ENCODE data around the gene RFESD.

The RFESD gene

GRCh38 chr5:95682891-95683290 lies 36.3 kb downstream of the RFESD start, which contains the start of gene SPATA9:
Gene SPATA9 (minus strand): TSS chr5:95682991. CDS start chr5:95682854, 137 bp downstream.
- no peak within 1 kb of the TSS for H3K4me2 ChIP-seq (ENCODE audit: low read length)
- no CpG with 5 or more reads among the region's 1 CpG for WGBS (ENCODE audit: extremely low coverage, insufficient coverage, insufficient read length)
- H2AK5ac ChIP-seq (ENCODE audit: low read length) = no peak within 1 kb of the TSS
- H2AFZ ChIP-seq (ENCODE audit: insufficient read depth, low read length, poor library complexity) = no peak within 1 kb of the TSS
- H3K36me3 ChIP-seq (ENCODE audit: control insufficient read depth in 1 of 2, insufficient read depth in 2 of 2, low read length in 2 of 2) = no peaks in the 10 kb centered on the region
- no peak within 1 kb of the TSS for H4K12ac ChIP-seq (ENCODE audit: low read depth, low read length)
- peaks cover 2 to 9% of the 10 kb centered on the region in 2 experiments for H3K4me1 ChIP-seq (ENCODE audit: control insufficient read depth in 1 of 2, insufficient read depth in 2 of 2, low read length in 2 of 2)
- no peak within 1 kb of the TSS for H3K18ac ChIP-seq (ENCODE audit: low read length)
- H2BK12ac ChIP-seq (ENCODE audit: low read length) = peak within 1 kb of the TSS; percentile 27
- H2BK120ac ChIP-seq (ENCODE audit: insufficient read depth, low read length, poor library complexity) = peak within 1 kb of the TSS; percentile 30
- H4K8ac ChIP-seq (ENCODE audit: low read depth, low read length) = no peak within 1 kb of the TSS
- no peaks in the 10 kb centered on the region for H3K27me3 ChIP-seq (ENCODE audit: insufficient read depth, low read length)
- no peaks in the 10 kb centered on the region for H3K9me3 ChIP-seq (ENCODE audit: insufficient read depth, low read depth, low read length)
- H2BK5ac ChIP-seq (ENCODE audit: low read depth, low read length, poor library complexity) = no peak within 1 kb of the TSS
- H3K14ac ChIP-seq (ENCODE audit: low read length) = no peak within 1 kb of the TSS
- H3K79me1 ChIP-seq (ENCODE audit: low read length) = peaks cover 9% of the 10 kb centered on the region
- no peak within 1 kb of the TSS for H3K27ac ChIP-seq (ENCODE audit: low read depth, low read length)
- no peak within 1 kb of the TSS for H3K4me3 ChIP-seq (ENCODE audit: low read depth, low read length)
- H3K23ac ChIP-seq (ENCODE audit: low read length) = no peak within 1 kb of the TSS
- no peak within 1 kb of the TSS for H4K91ac ChIP-seq (ENCODE audit: low read depth, low read length)
- H3K4ac ChIP-seq (ENCODE audit: low read depth, low read length) = no peak within 1 kb of the TSS
- DNase-seq = no peak
- no peaks in the 10 kb centered on the region for H3K79me2 ChIP-seq (ENCODE audit: control insufficient read depth, insufficient read depth, low read length, poor library complexity)
- H3K9ac ChIP-seq (ENCODE audit: low read length) = no peak within 1 kb of the TSS

- Histone ChIP-seq H3K4ac (ENCODE audit: low read depth, low read length) (no peak overlapping the region), H4K8ac (ENCODE audit: low read depth, low read length) (no peak overlapping the region), H3K4me1 (ENCODE audit: control insufficient read depth in 1 of 2, insufficient read depth in 2 of 2, low read length in 2 of 2) (peaks cover 1 to 5% of the 10 kb centered on the region in 2 experiments), H4K12ac (ENCODE audit: low read depth, low read length) (no peak overlapping the region), H2AFZ (ENCODE audit: insufficient read depth, low read length, poor library complexity) (no peak overlapping the region), H2AK5ac (ENCODE audit: low read length) (no peak overlapping the region), H2BK5ac (ENCODE audit: low read depth, low read length, poor library complexity) (no peak overlapping the region), H3K23ac (ENCODE audit: low read length) (no peak overlapping the region), H2BK12ac (ENCODE audit: low read length) (no peak overlapping the region), H2BK120ac (ENCODE audit: insufficient read depth, low read length, poor library complexity) (no peak overlapping the region), H3K79me1 (ENCODE audit: low read length) (peaks cover 7% of the 10 kb centered on the region), H3K36me3 (ENCODE audit: control insufficient read depth in 1 of 2, insufficient read depth in 2 of 2, low read length in 2 of 2) (no peaks in the 10 kb centered on the region), H4K91ac (ENCODE audit: low read depth, low read length) (no peak overlapping the region), H3K9me3 (ENCODE audit: insufficient read depth, low read depth, low read length) (no peaks in the 10 kb centered on the region), H3K14ac (ENCODE audit: low read length) (no peak overlapping the region), H3K27ac (ENCODE audit: low read depth, low read length) (no peak overlapping the region), H3K4me3 (ENCODE audit: low read depth, low read length) (no peak overlapping the region), H3K9ac (ENCODE audit: low read length) (no peak overlapping the region), H3K79me2 (ENCODE audit: control insufficient read depth, insufficient read depth, low read length, poor library complexity) (no peaks in the 10 kb centered on the region), H3K4me2 (ENCODE audit: low read length) (no peak overlapping the region), H3K18ac (ENCODE audit: low read length) (no peak overlapping the region), H3K27me3 (ENCODE audit: insufficient read depth, low read length) (no peaks in the 10 kb centered on the region)
- DNase-seq = no peak
- WGBS (ENCODE audit: extremely low coverage, insufficient coverage, insufficient read length) = no CpG with 5 or more reads among the region's 2 CpGs
Measured at GRCh38 chr5:95684361-95684760, 37.8 kb downstream of the RFESD start.

- Histone ChIP-seq H2AK5ac (ENCODE audit: low read length) (no peak overlapping the region), H3K4me3 (ENCODE audit: low read depth, low read length) (no peak overlapping the region), H4K91ac (ENCODE audit: low read depth, low read length) (no peak overlapping the region), H3K4me2 (ENCODE audit: low read length) (no peak overlapping the region), H4K12ac (ENCODE audit: low read depth, low read length) (no peak overlapping the region), H3K79me1 (ENCODE audit: low read length) (peaks cover 9% of the 10 kb centered on the region), H3K36me3 (ENCODE audit: control insufficient read depth in 1 of 2, insufficient read depth in 2 of 2, low read length in 2 of 2) (no peaks in the 10 kb centered on the region), H3K9ac (ENCODE audit: low read length) (no peak overlapping the region), H2AFZ (ENCODE audit: insufficient read depth, low read length, poor library complexity) (no peak overlapping the region), H2BK12ac (ENCODE audit: low read length) (no peak overlapping the region), H3K4me1 (ENCODE audit: control insufficient read depth in 1 of 2, insufficient read depth in 2 of 2, low read length in 2 of 2) (peaks cover 0 to 4% of the 10 kb centered on the region in 2 experiments), H3K23ac (ENCODE audit: low read length) (no peak overlapping the region), H3K79me2 (ENCODE audit: control insufficient read depth, insufficient read depth, low read length, poor library complexity) (no peaks in the 10 kb centered on the region), H3K27ac (ENCODE audit: low read depth, low read length) (peak overlapping the region; percentile 76), H4K8ac (ENCODE audit: low read depth, low read length) (no peak overlapping the region), H3K18ac (ENCODE audit: low read length) (no peak overlapping the region), H3K4ac (ENCODE audit: low read depth, low read length) (no peak overlapping the region), H3K27me3 (ENCODE audit: insufficient read depth, low read length) (no peaks in the 10 kb centered on the region), H2BK5ac (ENCODE audit: low read depth, low read length, poor library complexity) (no peak overlapping the region), H3K9me3 (ENCODE audit: insufficient read depth, low read depth, low read length) (no peaks in the 10 kb centered on the region), H3K14ac (ENCODE audit: low read length) (no peak overlapping the region), H2BK120ac (ENCODE audit: insufficient read depth, low read length, poor library complexity) (no peak overlapping the region)
- WGBS (ENCODE audit: extremely low coverage, insufficient coverage, insufficient read length) = no CpG with 5 or more reads among the region's 2 CpGs
- DNase-seq = peak in 1 of 2 donors; percentile 69
Measured at GRCh38 chr5:95686651-95687050, 40.1 kb downstream of the RFESD start.

GRCh38 chr5:95689680-95690079 lies 43.1 kb downstream of the RFESD start:
- Histone ChIP-seq H3K79me2 (ENCODE audit: control insufficient read depth, insufficient read depth, low read length, poor library complexity) (no peaks in the 10 kb centered on the region), H3K23ac (ENCODE audit: low read length) (no peak overlapping the region), H3K27ac (ENCODE audit: low read depth, low read length) (no peak overlapping the region), H4K91ac (ENCODE audit: low read depth, low read length) (no peak overlapping the region), H2AFZ (ENCODE audit: insufficient read depth, low read length, poor library complexity) (no peak overlapping the region), H3K14ac (ENCODE audit: low read length) (no peak overlapping the region), H3K9me3 (ENCODE audit: insufficient read depth, low read depth, low read length) (no peaks in the 10 kb centered on the region), H3K4me1 (ENCODE audit: control insufficient read depth in 1 of 2, insufficient read depth in 2 of 2, low read length in 2 of 2) (peaks cover 0 to 4% of the 10 kb centered on the region in 2 experiments), H3K36me3 (ENCODE audit: control insufficient read depth in 1 of 2, insufficient read depth in 2 of 2, low read length in 2 of 2) (no peaks in the 10 kb centered on the region), H2BK120ac (ENCODE audit: insufficient read depth, low read length, poor library complexity) (no peak overlapping the region), H3K79me1 (ENCODE audit: low read length) (peaks cover 12% of the 10 kb centered on the region), H4K8ac (ENCODE audit: low read depth, low read length) (no peak overlapping the region), H2BK5ac (ENCODE audit: low read depth, low read length, poor library complexity) (no peak overlapping the region), H4K12ac (ENCODE audit: low read depth, low read length) (no peak overlapping the region), H2BK12ac (ENCODE audit: low read length) (no peak overlapping the region), H3K18ac (ENCODE audit: low read length) (no peak overlapping the region), H3K4me3 (ENCODE audit: low read depth, low read length) (no peak overlapping the region), H3K9ac (ENCODE audit: low read length) (no peak overlapping the region), H2AK5ac (ENCODE audit: low read length) (no peak overlapping the region), H3K4ac (ENCODE audit: low read depth, low read length) (no peak overlapping the region), H3K27me3 (ENCODE audit: insufficient read depth, low read length) (no peaks in the 10 kb centered on the region), H3K4me2 (ENCODE audit: low read length) (no peak overlapping the region)
- no peak for DNase-seq
- no CpG with 5 or more reads among the region's 1 CpG for WGBS (ENCODE audit: extremely low coverage, insufficient coverage, insufficient read length)

Data from trophoblast cell (in vitro differentiated cells and primary cell).